ENCODE results near the gene HLA-DMA. TPM values are rescaled to one million over a fixed set of nuclear protein-coding genes. Genes with fewer than 3 reads are reported as not detected.

HLA-DMA gene
- total and polyA plus RNA-seq, 2 of the 13 experiments (the other 11 are each of a cell fraction or from before 2014, with no cell fraction given) = 0.70 to 0.71 TPM

- TF ChIP-seq SOX6 (IDR thresholded peaks at IDR 0.05) (no peak), SOX6 (CRISPR knock-in tag; IDR thresholded peaks at IDR 0.05) (peak; percentile 39; the same call in 1 of the 2 replicates), ZNF441 (CRISPR knock-in tag; IDR thresholded peaks at IDR 0.05; ENCODE audit: borderline replicate concordance) (no peak), BCLAF1 (IDR thresholded peaks at IDR 0.05) (no peak), ZBTB4 (CRISPR knock-in tag; IDR thresholded peaks at IDR 0.05; ENCODE audit: borderline replicate concordance) (no peak), PAXIP1 (CRISPR knock-in tag; conservative IDR thresholded peaks at IDR 0.05) (no peak), NR2C2 (CRISPR knock-in tag; IDR thresholded peaks at IDR 0.05; ENCODE audit: borderline replicate concordance) (peak; percentile 93)
These were observed 14.5 kb upstream of the HLA-DMA start (continued) for GRCh38 chr6:32967151-32968091.
